Activated CD4-positive, alpha-beta T cell treated with anti-CD3 and anti-CD28 coated beads, Interleukin-2, amount 10 ng/mL, durations not matched to agents 7 days and 5 days (primary cell): ENCODE results near the gene ACSF2. TPM values are rescaled to one million over a fixed set of nuclear protein-coding genes. Genes with fewer than 3 reads are reported as not detected.
"Not testable (repeated sequence)": the region's sequence is repeated elsewhere in the genome, so short reads cannot be mapped to it uniquely, and the experiment has no call there.

Source experiments
- CTCF ChIA-PET: fragments of 350-600 bp; sonication (Branson Sonifier 250); formaldehyde crosslinking; loops from one replicate; lab custom pipeline; 2021; ENCODE audit warnings: antibody characterized with exemption; lab: Charles Lee
- POLR2A ChIA-PET: fragments of 350-600 bp; sonication (Branson Sonifier 250); formaldehyde crosslinking; loops from one replicate; lab custom pipeline; 2021; ENCODE audit warnings: antibody characterized with exemption; lab: Charles Lee
- DNase-seq: peaks from one replicate; pipeline ENCODE4 v3.0.0-alpha.2; 2020
- H3K27ac Mint-ChIP-seq: one replicate; pipeline ENCODE4 v1.8.0; 2021; ENCODE audit warnings: mild to moderate bottlenecking, moderate library complexity, mixed read lengths
- H3K27me3 Mint-ChIP-seq: one replicate; pipeline ENCODE4 v1.8.0; 2021; ENCODE audit warnings: mixed read lengths
- H3K36me3 Mint-ChIP-seq: one replicate; pipeline ENCODE4 v1.8.0; 2021; ENCODE audit warnings: low read depth, mixed read lengths
- H3K4me1 Mint-ChIP-seq: one replicate; pipeline ENCODE4 v1.8.0; 2021; ENCODE audit warnings: mixed read lengths
- H3K4me3 Mint-ChIP-seq: one replicate; pipeline ENCODE4 v1.8.0; 2021; ENCODE audit warnings: mild to moderate bottlenecking, moderate library complexity, mixed read lengths
- H3K9me3 Mint-ChIP-seq: one replicate; pipeline ENCODE4 v1.8.0; 2021; ENCODE audit warnings: mixed read lengths
- total RNA-seq, 2 experiments: library from RNA; stranded (reverse); gene quantifications; one replicate each; pipeline ENCODE4 v1.2.3, GENCODE V29; 2021

Gene ACSF2
- total RNA-seq, 2 experiments from 2014 or later: 24.5 to 31.4 TPM

GRCh38 chr17:50469671-50470305 lies 43.8 kb downstream of the ACSF2 start:
- Mint-ChIP-seq H3K27ac (no peak overlapping the region), H3K9me3 (no peaks in the 10 kb centered on the region), H3K36me3 (no peaks in the 10 kb centered on the region), H3K4me1 (peaks cover 18% of the 10 kb centered on the region), H3K27me3 (peaks cover 14% of the 10 kb centered on the region), H3K4me3 (no peak overlapping the region)
- CTCF ChIA-PET: interaction anchor here (1.0 kb wide), 1 partner anchor 9 kb away, joined by 3 read pairs; the partner anchor contains the start of gene RSAD1
- POLR2A ChIA-PET: no interaction called here
- no peak for DNase-seq

DNA sequence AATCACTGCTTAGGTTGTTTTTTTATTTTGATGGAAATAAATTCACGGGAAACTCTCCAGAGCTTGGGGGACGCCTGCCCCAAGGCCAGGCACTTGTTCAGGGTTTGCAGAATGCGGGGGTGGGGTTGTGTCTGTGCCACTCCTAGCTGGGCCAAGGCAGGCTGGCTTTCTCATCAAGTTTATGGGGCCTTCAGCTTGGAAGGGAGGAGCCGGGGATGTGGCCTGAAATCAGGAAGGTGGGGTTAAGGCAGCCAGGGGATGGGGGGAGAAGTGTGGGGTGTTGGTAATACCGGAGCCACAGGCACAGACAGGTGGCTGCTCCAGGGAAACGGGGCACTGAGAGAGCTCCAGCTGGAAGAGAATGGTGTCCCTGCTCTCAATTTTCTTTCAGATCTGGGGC lies 44.4 kb downstream of the ACSF2 start:
- Mint-ChIP-seq H3K27ac (no peak overlapping the region), H3K4me1 (peaks cover 18% of the 10 kb centered on the region), H3K36me3 (no peaks in the 10 kb centered on the region), H3K27me3 (peaks cover 14% of the 10 kb centered on the region), H3K9me3 (no peaks in the 10 kb centered on the region), H3K4me3 (no peak overlapping the region)
- ChIA-PET POLR2A (no interaction called here), CTCF (interaction anchor here (1.0 kb wide), 1 partner anchor 8 kb away, joined by 3 read pairs; the partner anchor contains the start of gene RSAD1)
- DNase-seq: no peak

GRCh38 chr17:50471009-50471905 lies 45.2 kb downstream of the ACSF2 start:
- H3K4me3 Mint-ChIP-seq: no peak overlapping the region
- CTCF ChIA-PET: interaction anchor here (1.2 to 1.9 kb wide), 3 partner anchors 16 to 165 kb away, joined by 3 to 4 read pairs (median 3); no protein-coding TSS in a partner anchor
- no peaks in the 10 kb centered on the region for H3K36me3 Mint-ChIP-seq

GRCh38 chr17:50472286-50472685 lies 46.3 kb downstream of the ACSF2 start:
- CTCF ChIA-PET: interaction anchor here (1.2 to 1.9 kb wide), 3 partner anchors 17 to 164 kb away, joined by 3 to 4 read pairs (median 3); no protein-coding TSS in a partner anchor
- POLR2A ChIA-PET: no interaction called here
- Mint-ChIP-seq H3K4me3 (no peak overlapping the region), H3K9me3 (no peaks in the 10 kb centered on the region), H3K4me1 (peaks cover 9% of the 10 kb centered on the region), H3K27me3 (peaks cover 12% of the 10 kb centered on the region), H3K27ac (no peak overlapping the region), H3K36me3 (no peaks in the 10 kb centered on the region)
- no peak for DNase-seq

More at GRCh38 chr17:50471009-50471905, 45.2 kb downstream of the ACSF2 start:
- peaks cover 14% of the 10 kb centered on the region for H3K4me1 Mint-ChIP-seq
- peaks cover 14% of the 10 kb centered on the region for H3K27me3 Mint-ChIP-seq
- no peak for DNase-seq
- H3K27ac Mint-ChIP-seq: no peak overlapping the region
- POLR2A ChIA-PET: no interaction called here
- no peaks in the 10 kb centered on the region for H3K9me3 Mint-ChIP-seq

DNA sequence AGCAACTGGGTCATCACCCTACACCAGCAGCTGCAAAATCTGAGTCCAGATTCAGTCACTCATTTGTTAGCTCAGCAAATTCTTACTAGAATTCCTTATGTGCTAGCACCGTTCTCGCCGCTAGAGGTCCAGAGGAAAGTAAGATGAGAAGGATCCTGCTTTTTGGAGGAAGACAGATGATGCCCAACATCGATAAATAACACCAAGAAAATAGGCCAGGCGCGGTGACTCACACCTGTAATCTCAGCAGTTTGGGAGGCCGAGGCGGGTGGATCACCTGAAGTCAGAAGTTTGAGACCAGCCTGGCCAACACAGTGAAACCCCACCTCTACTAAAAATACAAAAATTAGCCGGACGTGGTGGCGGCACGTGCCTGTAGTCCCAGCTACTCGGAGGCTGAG lies 46.7 kb downstream of the ACSF2 start:
- H3K27ac Mint-ChIP-seq, H3K9me3 Mint-ChIP-seq, DNase-seq, H3K27me3 Mint-ChIP-seq, POLR2A ChIA-PET, H3K4me3 Mint-ChIP-seq, H3K4me1 Mint-ChIP-seq, H3K36me3 Mint-ChIP-seq: not testable (repeated sequence)
- CTCF ChIA-PET: interaction anchor here (1.7 kb wide), 1 partner anchor 75 kb away, joined by 4 read pairs; the partner anchor contains the start of gene LRRC59

DNA sequence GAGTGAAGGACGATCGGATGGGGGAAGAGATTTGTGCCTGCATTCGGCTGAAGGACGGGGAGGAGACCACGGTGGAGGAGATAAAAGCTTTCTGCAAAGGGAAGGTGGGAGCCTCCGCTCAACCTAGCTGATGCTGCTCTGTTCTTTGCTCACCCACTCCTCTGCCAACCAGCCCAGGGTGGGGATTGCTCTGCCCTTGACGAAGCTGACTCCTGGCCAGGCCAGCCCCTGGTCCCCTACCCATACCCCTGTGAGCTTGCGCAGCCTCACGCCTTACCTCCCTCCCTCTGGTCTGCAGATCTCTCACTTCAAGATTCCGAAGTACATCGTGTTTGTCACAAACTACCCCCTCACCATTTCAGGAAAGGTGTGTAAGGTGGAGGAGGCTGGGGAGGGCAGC lies 47.9 kb downstream of the ACSF2 start:
- Mint-ChIP-seq H3K4me3 (no peak overlapping the region), H3K27me3 (no peaks in the 10 kb centered on the region), H3K27ac (no peak overlapping the region), H3K9me3 (no peaks in the 10 kb centered on the region), H3K4me1 (peaks cover 12% of the 10 kb centered on the region), H3K36me3 (no peaks in the 10 kb centered on the region)
- no peak for DNase-seq
- POLR2A ChIA-PET: no interaction called here
- CTCF ChIA-PET: interaction anchor here (1.2 to 1.7 kb wide), 2 partner anchors 76 to 274 kb away, joined by 3 to 4 read pairs; partner anchors contain the start of gene LRRC59

GRCh38 chr17:50474523-50474922 lies 48.5 kb downstream of the ACSF2 start:
- H3K4me3 Mint-ChIP-seq: no peak overlapping the region
- no peaks in the 10 kb centered on the region for H3K9me3 Mint-ChIP-seq
- ChIA-PET POLR2A (no interaction called here), CTCF (interaction anchor here (1.2 to 1.7 kb wide), 2 partner anchors 77 to 274 kb away, joined by 3 to 4 read pairs; partner anchors contain the start of gene LRRC59)
- H3K27me3 Mint-ChIP-seq: no peaks in the 10 kb centered on the region
- no peak overlapping the region for H3K27ac Mint-ChIP-seq
- DNase-seq: no peak
- no peaks in the 10 kb centered on the region for H3K36me3 Mint-ChIP-seq
- peaks cover 14% of the 10 kb centered on the region for H3K4me1 Mint-ChIP-seq

DNA sequence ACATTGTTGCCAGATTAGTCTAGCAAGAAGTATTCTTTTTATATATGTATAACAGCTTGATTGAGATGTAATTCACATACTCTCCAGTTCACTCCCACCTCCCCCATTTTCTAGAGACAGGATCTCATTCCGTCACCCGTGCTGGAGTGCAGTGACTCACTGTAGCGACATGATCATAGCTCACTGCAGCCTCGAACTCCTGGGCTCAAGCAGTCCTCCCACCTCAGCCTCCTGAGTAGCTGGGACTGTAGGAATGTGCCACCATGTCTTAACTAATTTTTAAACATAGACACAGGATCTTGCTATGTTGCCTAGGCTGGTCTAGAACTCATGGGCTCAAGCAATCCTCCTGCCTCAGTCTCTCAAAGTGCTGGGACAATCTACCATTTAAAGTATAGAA lies 49.3 kb downstream of the ACSF2 start:
- Mint-ChIP-seq H3K36me3 (no peaks in the 10 kb centered on the region), H3K4me3 (no peak overlapping the region)
- CTCF ChIA-PET: no interaction called here

DNA sequence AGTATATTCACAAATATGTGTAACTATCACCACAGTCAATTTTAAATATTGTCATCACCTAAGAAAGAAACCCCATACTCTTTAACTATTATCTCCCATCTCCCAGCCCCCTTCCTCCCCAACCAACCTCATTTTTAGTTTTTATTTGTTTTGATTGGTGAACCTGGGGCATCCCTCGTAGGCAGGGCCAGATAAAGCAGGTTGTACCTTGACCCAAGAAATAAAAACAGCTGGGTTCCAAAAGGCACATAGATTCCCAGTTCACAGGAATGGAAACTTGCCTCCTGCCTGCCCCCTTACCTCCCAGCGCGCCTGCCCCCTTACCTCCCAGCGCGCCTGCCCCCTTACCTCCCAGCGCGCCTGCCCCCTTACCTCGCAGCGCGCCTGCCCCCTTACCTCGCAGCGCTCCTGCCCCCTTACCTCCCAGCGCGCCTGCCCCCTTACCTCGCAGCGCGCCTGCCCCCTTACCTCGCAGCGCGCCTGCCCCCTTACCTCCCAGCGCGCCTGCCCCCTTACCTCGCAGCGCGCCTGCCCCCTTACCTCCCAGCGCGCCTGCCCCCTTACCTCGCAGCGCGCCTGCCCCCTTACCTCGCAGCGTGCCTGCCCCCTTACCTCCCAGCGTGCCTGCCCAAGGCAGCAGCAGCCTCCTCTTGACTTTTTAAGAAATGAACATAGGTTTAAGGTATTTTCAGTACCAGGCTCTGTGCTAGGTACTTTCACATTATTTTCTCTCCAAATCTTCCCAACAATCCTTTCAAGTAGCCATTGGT lies 49.9 kb downstream of the ACSF2 start:
- H3K4me3 Mint-ChIP-seq, POLR2A ChIA-PET, H3K27me3 Mint-ChIP-seq, H3K36me3 Mint-ChIP-seq, H3K9me3 Mint-ChIP-seq, DNase-seq, H3K27ac Mint-ChIP-seq: not testable (repeated sequence)
- CTCF ChIA-PET: interaction anchor here (0.6 to 1.4 kb wide), 3 partner anchors 45 to 81 kb away, joined by 3 to 4 read pairs (median 3); no protein-coding TSS in a partner anchor
- H3K4me1 Mint-ChIP-seq: peaks cover 25% of the 10 kb centered on the region

More for the DNA sequence above, 49.3 kb downstream of the ACSF2 start:
- POLR2A ChIA-PET: no interaction called here
- no peaks in the 10 kb centered on the region for H3K9me3 Mint-ChIP-seq
- H3K27me3 Mint-ChIP-seq: no peaks in the 10 kb centered on the region
- H3K4me1 Mint-ChIP-seq: peaks cover 23% of the 10 kb centered on the region
- no peak overlapping the region for H3K27ac Mint-ChIP-seq
- DNase-seq: no peak

GRCh38 chr17:50476545-50477315 lies 50.7 kb downstream of the ACSF2 start:
- peaks cover 22% of the 10 kb centered on the region for H3K4me1 Mint-ChIP-seq
- POLR2A ChIA-PET: no interaction called here
- no peaks in the 10 kb centered on the region for H3K9me3 Mint-ChIP-seq
- H3K36me3 Mint-ChIP-seq: no peaks in the 10 kb centered on the region
- no peaks in the 10 kb centered on the region for H3K27me3 Mint-ChIP-seq
- CTCF ChIA-PET: interaction anchor here (0.6 to 1.4 kb wide), 3 partner anchors 44 to 80 kb away, joined by 3 to 4 read pairs (median 3); no protein-coding TSS in a partner anchor
- H3K4me3 Mint-ChIP-seq: no peak overlapping the region
- DNase-seq: no peak
- H3K27ac Mint-ChIP-seq: no peak overlapping the region

GRCh38 chr17:50477976-50478375 lies 52.0 kb downstream of the ACSF2 start:
- peak overlapping the region; percentile 88 for H3K27ac Mint-ChIP-seq
- peaks cover 22% of the 10 kb centered on the region for H3K4me1 Mint-ChIP-seq
- H3K4me3 Mint-ChIP-seq: peak overlapping the region; percentile 62
- H3K27me3 Mint-ChIP-seq: no peaks in the 10 kb centered on the region
- no peaks in the 10 kb centered on the region for H3K36me3 Mint-ChIP-seq
- CTCF ChIA-PET: interaction anchor here (0.6 to 1.4 kb wide), 3 partner anchors 8 to 85 kb away, joined by 3 read pairs; no protein-coding TSS in a partner anchor
- DNase-seq: no peak
- H3K9me3 Mint-ChIP-seq: no peaks in the 10 kb centered on the region
- POLR2A ChIA-PET: no interaction called here
